Measurements from ENCODE around the gene ZNF660.
"Not testable (repeated sequence)": the region's sequence is repeated elsewhere in the genome, so short reads cannot be mapped to it uniquely, and the experiment has no call there.

ZNF660 gene

GRCh38 chr3:44584646-44585501 is at the start of gene ZNF660:
TSS of gene ZNF660 (plus strand) at chr3:44584964. CDS start at chr3:44594194, 9,230 bp downstream.
- DNase-seq: peak; percentile 62

GRCh38 chr3:44535364-44535763 is 49.4 kb upstream of the ZNF660 start:
- no peak for DNase-seq

GRCh38 chr3:44544811-44545210 is 40.0 kb upstream of the ZNF660 start:
- DNase-seq: not testable (repeated sequence)

GRCh38 chr3:44554626-44555592 is 29.9 kb upstream of the ZNF660 start, which contains the start of gene ZKSCAN7:
TSS of gene ZKSCAN7 (plus strand) at chr3:44555193. CDS start at chr3:44557048, 1,855 bp downstream.
- DNase-seq: peak; percentile 4

GRCh38 chr3:44555723-44556122 is 29.0 kb upstream of the ZNF660 start:
- no peak for DNase-seq

- DNase-seq: no peak
These were observed 27.7 kb upstream of the ZNF660 start for GRCh38 chr3:44557074-44557473.

- DNase-seq: no peak
These were observed 23.7 kb upstream of the ZNF660 start for GRCh38 chr3:44561076-44561475.

- DNase-seq: no peak
These were observed 22.6 kb upstream of the ZNF660 start for GRCh38 chr3:44562147-44562546.

- no peak for DNase-seq
These were observed 16.2 kb upstream of the ZNF660 start for GRCh38 chr3:44568561-44568960.

- DNase-seq: no peak
These were observed 13.7 kb upstream of the ZNF660 start for GRCh38 chr3:44571024-44571423.

- DNase-seq: no peak
These were observed 8.2 kb upstream of the ZNF660 start for GRCh38 chr3:44576613-44577012.

GRCh38 chr3:44577354-44577952 is 7.3 kb upstream of the ZNF660 start:
- DNase-seq: not testable (repeated sequence)

- not testable (repeated sequence) for DNase-seq
These were observed 6.4 kb upstream of the ZNF660 start for GRCh38 chr3:44578316-44578715.

- DNase-seq: not testable (repeated sequence)
These were observed 5.7 kb upstream of the ZNF660 start for GRCh38 chr3:44578924-44579515.

GRCh38 chr3:44579749-44580148 is 5.0 kb upstream of the ZNF660 start:
- DNase-seq: not testable (repeated sequence)

GRCh38 chr3:44580971-44581370 is 3.8 kb upstream of the ZNF660 start:
- DNase-seq: not testable (repeated sequence)

GRCh38 chr3:44596621-44597020 is 11.9 kb downstream of the ZNF660 start:
- no peak for DNase-seq

- no peak for DNase-seq
These were observed 17.0 kb downstream of the ZNF660 start for GRCh38 chr3:44601749-44602148.

- DNase-seq: no peak
These were observed 27.9 kb downstream of the ZNF660 start for GRCh38 chr3:44612678-44613077.

GRCh38 chr3:44624749-44625480 is 40.2 kb downstream of the ZNF660 start, which contains the start of gene ZNF197:
TSS of gene ZNF197 (plus strand) at chr3:44625036. CDS start at chr3:44629155, 4,119 bp downstream.
- DNase-seq: peak; percentile 77

- no peak for DNase-seq
These were observed 44.0 kb downstream of the ZNF660 start for GRCh38 chr3:44628716-44629115.

GRCh38 chr3:44632193-44632592 is 47.4 kb downstream of the ZNF660 start:
- DNase-seq: no peak

All from DMS153 (cell line).